Sigmoid colon (tissue), 7 donors: ENCODE measurements around the gene DUSP7. TPM values are rescaled to one million over a fixed set of nuclear protein-coding genes. Genes with fewer than 3 reads are reported as not detected.

Experiments used
- DNase-seq: peaks from one replicate; pipeline ENCODE4 v3.0.0-alpha.2; 2019
- H3K27ac ChIP-seq, 4 donors: fragments of 200-600 bp; sonication (generic); one replicate each; pipeline ENCODE4 v1.5.1; 2016 to 2019; ENCODE audit warnings: mild to moderate bottlenecking in 1 of 4
- H3K27me3 ChIP-seq, 3 donors: fragments of 200-600 bp; sonication (generic); one replicate each; pipeline ENCODE4 v1.5.1; 2019; ENCODE audit warnings: mild to moderate bottlenecking in 1 of 3
- H3K36me3 ChIP-seq, 4 donors: fragments of 200-600 bp; sonication (generic); one replicate each; pipeline ENCODE4 v1.5.1; 2016 to 2019
- H3K4me1 ChIP-seq, 4 donors: fragments of 200-600 bp; sonication (generic); one replicate each; pipeline ENCODE4 v1.5.1; 2017 to 2019
- H3K4me3 ChIP-seq, 4 donors: fragments of 200-600 bp; sonication (generic); one replicate each; pipeline ENCODE4 v1.5.1; 2017 to 2019; ENCODE audit warnings: mild to moderate bottlenecking in 2 of 4, moderate library complexity in 1 of 4
- H3K9me3 ChIP-seq, 4 donors: fragments of 200-600 bp in 3 of 4; sonication (generic) in 3 of 4; one replicate each; pipeline versions ENCODE4 v1.5.1 to v1.6.1; 2013 to 2019
- EP300 ChIP-seq, 4 donors: sonication (generic); formaldehyde crosslinking; IDR thresholded peaks; one replicate each; pipeline ENCODE4 v1.6.1; 2017; ENCODE audit warnings: antibody characterized with exemption in 4 of 4
- POLR2A ChIP-seq, 2 donors: fragments of 450-650 bp; IDR thresholded peaks; one replicate each; pipeline ENCODE4 v1.6.1; 2016; ENCODE audit warnings: antibody characterized with exemption in 2 of 2, mild to moderate bottlenecking in 2 of 2, moderate library complexity in 2 of 2
- POLR2AphosphoS5 ChIP-seq, 4 donors: sonication (generic); formaldehyde crosslinking; IDR thresholded peaks; one replicate each; pipeline ENCODE4 v1.6.1; 2017; ENCODE audit warnings: antibody characterized with exemption in 4 of 4
- WGBS, 2 donors: extraction: QIAGEN DNeasy Blood & Tissue Kit; methylation state at CpG; one replicate each; pipeline ENCODE4 v1.1.7; 2013; 5-methylcytosine and 5-hydroxymethylcytosine counted together
- intact Hi-C: fragments of 100-400 bp; cut with DNase I; formaldehyde crosslinking; loops from one replicate; pipeline ENCODE4 v1.15.1; 2023
- polyA plus RNA-seq, 3 donors: library from polyadenylated mRNA; stranded (reverse); fragments of 200-250 nt; gene quantifications; one replicate each; pipeline ENCODE4 v1.2.3, GENCODE V29; 2013
- total RNA-seq, 4 donors: library from RNA; depleted of rRNA; stranded (reverse); fragments of >200 nt; gene quantifications; one replicate each; pipeline ENCODE4 v1.1.0, GENCODE V29; 2016
- TF ChIP-seq, protein P1 (sequence below), 4 experiments: fragments of 450-650 bp in 3 of 4; fragments of 200-600 bp in 1 of 4; IDR thresholded peaks; one replicate each; pipeline ENCODE4 v1.5.1; 2016 to 2019; ENCODE audit warnings: antibody characterized with exemption in 4 of 4, mild to moderate bottlenecking in 3 of 4, moderate library complexity in 2 of 4
- donor health status: healthy with polysubstance abuse.
- donor health status: Bipolar disorder and iron deficiency.
- donor health status: healthy.

The DUSP7 gene
- total and polyA plus RNA-seq, 7 donors: 3.0 to 7.6 (median 6.8) TPM

DNA sequence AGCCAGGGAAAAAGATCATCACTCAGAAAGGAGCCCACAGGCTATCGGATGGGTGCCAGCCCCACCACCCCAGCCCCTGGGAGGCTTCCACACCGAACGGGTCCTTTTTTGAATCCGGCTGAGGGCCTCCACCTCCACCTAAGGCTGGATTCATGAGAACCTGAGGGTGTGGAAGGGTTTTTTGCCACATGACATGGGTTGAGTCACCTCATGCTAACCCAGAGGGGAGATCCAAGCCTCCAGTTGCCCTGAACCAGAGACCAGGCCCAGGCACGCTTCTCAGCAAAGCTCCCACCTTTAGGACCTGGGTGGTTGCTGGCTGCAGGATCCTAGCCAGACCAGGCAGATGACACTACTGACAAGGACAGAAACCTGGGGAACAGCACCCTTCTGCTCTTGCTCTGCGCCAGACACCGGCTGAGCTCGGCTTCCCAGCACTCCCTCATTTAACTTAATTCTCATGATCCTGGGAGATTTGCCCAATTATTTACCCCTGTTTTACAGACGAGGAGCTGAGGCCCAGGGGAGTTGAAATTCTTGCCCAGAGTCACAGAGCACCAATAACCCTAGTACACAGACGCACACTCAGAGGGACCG lies 25.6 kb downstream of the DUSP7 start:
- Histone ChIP-seq H3K27me3 (no peaks in the 10 kb centered on the region), H3K27ac (no peak overlapping the region), H3K36me3 (no peaks in the 10 kb centered on the region), H3K4me3 (no peak overlapping the region), H3K4me1 (no peaks in the 10 kb centered on the region), H3K9me3 (no peaks in the 10 kb centered on the region)
- TF ChIP-seq POLR2A (IDR thresholded peaks at IDR 0.05) (no peak), EP300 (IDR thresholded peaks at IDR 0.05) (no peak), POLR2AphosphoS5 (IDR thresholded peaks at IDR 0.05) (no peak)
- TF ChIP-seq, protein P1, sequence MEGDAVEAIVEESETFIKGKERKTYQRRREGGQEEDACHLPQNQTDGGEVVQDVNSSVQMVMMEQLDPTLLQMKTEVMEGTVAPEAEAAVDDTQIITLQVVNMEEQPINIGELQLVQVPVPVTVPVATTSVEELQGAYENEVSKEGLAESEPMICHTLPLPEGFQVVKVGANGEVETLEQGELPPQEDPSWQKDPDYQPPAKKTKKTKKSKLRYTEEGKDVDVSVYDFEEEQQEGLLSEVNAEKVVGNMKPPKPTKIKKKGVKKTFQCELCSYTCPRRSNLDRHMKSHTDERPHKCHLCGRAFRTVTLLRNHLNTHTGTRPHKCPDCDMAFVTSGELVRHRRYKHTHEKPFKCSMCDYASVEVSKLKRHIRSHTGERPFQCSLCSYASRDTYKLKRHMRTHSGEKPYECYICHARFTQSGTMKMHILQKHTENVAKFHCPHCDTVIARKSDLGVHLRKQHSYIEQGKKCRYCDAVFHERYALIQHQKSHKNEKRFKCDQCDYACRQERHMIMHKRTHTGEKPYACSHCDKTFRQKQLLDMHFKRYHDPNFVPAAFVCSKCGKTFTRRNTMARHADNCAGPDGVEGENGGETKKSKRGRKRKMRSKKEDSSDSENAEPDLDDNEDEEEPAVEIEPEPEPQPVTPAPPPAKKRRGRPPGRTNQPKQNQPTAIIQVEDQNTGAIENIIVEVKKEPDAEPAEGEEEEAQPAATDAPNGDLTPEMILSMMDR (IDR thresholded peaks at IDR 0.05): no peak
- no peak for DNase-seq
- WGBS, 2 donors: 89 to 94% methylated on average over 11 of the region's 11 CpGs
- intact Hi-C loops: no loop called here

DNA sequence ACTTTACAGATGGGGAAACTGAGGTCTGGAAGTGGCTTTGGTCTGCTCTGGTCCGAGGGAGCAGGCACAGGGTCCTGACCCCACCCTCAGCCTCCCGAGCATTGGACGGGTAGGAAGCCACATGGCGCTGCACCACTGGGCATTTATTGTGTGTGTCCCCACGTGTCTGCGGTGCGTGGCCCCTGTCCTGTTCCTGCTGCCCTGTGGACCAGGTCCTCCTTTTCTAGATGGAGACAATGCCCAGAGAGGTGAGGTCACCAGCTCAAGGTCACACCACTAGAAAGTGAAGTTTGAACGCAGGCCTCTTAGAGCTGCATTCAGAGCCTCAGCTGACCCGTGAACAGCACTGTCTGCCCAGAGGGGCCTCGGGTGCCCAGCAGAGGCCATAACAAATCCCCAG lies 26.8 kb downstream of the DUSP7 start:
- Histone ChIP-seq H3K36me3 (no peaks in the 10 kb centered on the region), H3K27me3 (no peaks in the 10 kb centered on the region), H3K4me1 (no peaks in the 10 kb centered on the region), H3K9me3 (no peaks in the 10 kb centered on the region), H3K4me3 (no peak overlapping the region), H3K27ac (no peak overlapping the region)
- intact Hi-C loops: no loop called here
- 91 to 92% methylated on average over 10 of the region's 10 CpGs for WGBS, 2 donors
- DNase-seq: no peak
- TF ChIP-seq EP300 (IDR thresholded peaks at IDR 0.05) (no peak), POLR2AphosphoS5 (IDR thresholded peaks at IDR 0.05) (no peak), POLR2A (IDR thresholded peaks at IDR 0.05) (no peak)
- TF ChIP-seq, protein P1 (IDR thresholded peaks at IDR 0.05): no peak

DNA sequence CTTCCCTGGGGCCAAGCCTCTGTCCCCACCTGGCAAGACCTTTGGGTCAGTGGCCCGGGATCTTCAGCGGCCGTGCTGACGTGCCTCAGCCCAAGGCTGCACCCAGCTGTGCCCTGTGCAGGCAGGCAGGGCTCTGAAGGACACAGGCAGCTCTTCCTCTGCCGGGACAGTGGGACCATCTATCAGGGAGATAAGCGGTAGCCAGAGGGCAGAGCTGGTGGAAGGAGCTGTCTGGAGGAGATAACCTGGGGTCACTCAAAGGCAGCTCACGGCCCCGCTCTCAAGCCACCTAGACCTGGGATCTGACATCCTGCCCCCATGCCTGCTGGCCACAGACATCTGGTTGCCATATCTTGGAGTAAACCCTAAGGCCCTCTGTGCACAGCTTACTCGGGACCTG lies 27.3 kb downstream of the DUSP7 start:
- no peaks in the 10 kb centered on the region for H3K36me3 ChIP-seq
- H3K4me3 ChIP-seq: no peak overlapping the region
- TF ChIP-seq POLR2AphosphoS5 (IDR thresholded peaks at IDR 0.05) (no peak), EP300 (IDR thresholded peaks at IDR 0.05) (no peak), POLR2A (IDR thresholded peaks at IDR 0.05) (no peak)
- TF ChIP-seq, protein P1 (IDR thresholded peaks at IDR 0.05): no peak
- H3K9me3 ChIP-seq: no peaks in the 10 kb centered on the region
- 86 to 89% methylated on average over 9 of the region's 9 CpGs for WGBS, 2 donors
- no peaks in the 10 kb centered on the region for H3K4me1 ChIP-seq
- intact Hi-C loops: no loop called here
- DNase-seq: no peak
- no peaks in the 10 kb centered on the region for H3K27me3 ChIP-seq
- no peak overlapping the region for H3K27ac ChIP-seq

DNA sequence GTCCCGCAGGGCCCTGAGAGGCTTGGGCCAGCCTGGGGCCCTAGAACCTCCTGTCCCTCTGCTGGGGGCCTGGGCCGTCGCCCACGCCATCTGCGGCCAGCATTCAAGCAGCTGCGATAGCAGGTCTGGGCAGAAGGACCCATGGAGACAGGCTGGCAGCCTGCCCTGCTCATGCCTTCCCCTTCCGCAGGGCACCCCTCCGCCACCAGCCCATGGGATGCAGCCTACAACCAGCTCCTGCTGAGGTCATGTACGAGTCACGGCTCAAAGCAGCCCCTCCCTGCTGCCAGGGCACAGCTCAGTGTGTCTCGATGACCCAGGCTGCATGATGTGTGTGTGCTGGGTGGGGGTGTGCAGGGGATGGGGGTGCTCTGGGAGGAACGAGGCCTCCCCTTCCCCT lies 27.8 kb downstream of the DUSP7 start:
- Histone ChIP-seq H3K27me3 (no peaks in the 10 kb centered on the region), H3K27ac (no peak overlapping the region), H3K36me3 (no peaks in the 10 kb centered on the region), H3K4me1 (peaks cover 0 to 3% (median under 1%) of the 10 kb centered on the region in 4 donors), H3K9me3 (no peaks in the 10 kb centered on the region), H3K4me3 (no peak overlapping the region)
- 86 to 87% methylated on average over 12 of the region's 12 CpGs for WGBS, 2 donors
- intact Hi-C loops: no loop called here
- no peak for TF ChIP-seq EP300 (IDR thresholded peaks at IDR 0.05)
- no peak for TF ChIP-seq POLR2AphosphoS5 (IDR thresholded peaks at IDR 0.05)
- TF ChIP-seq, protein P1 (IDR thresholded peaks at IDR 0.05): no peak
- TF ChIP-seq POLR2A (IDR thresholded peaks at IDR 0.05): no peak
- DNase-seq: no peak

DNA sequence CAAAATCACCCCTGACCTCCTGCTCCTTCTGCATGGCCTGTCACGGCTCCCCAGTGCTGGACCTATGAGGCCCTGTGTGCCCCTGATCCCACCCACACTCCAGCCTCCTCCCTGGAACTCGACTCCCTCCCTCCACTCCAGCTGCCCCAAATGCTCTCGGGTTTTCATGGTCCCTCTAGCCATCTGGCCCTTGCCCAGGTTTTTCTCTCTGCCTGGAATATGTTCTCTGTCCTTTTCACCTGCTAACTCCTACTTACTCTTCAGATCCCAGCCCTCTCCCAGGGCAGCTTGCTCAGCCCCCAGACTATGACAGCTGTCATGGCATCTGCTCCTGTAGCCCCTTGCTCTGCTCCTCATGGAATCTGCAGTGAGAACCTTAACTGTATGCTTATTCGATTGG lies 30.3 kb downstream of the DUSP7 start:
- intact Hi-C loops: no loop called here
- 75 to 76% methylated on average over 4 of the region's 4 CpGs for WGBS, 2 donors
- H3K4me1 ChIP-seq: peaks cover 0 to 19% (median 18%) of the 10 kb centered on the region in 4 donors
- H3K27ac ChIP-seq: no peak overlapping the region
- TF ChIP-seq EP300 (IDR thresholded peaks at IDR 0.05): no peak
- TF ChIP-seq POLR2AphosphoS5 (IDR thresholded peaks at IDR 0.05): no peak
- TF ChIP-seq, protein P1 (IDR thresholded peaks at IDR 0.05): no peak
- TF ChIP-seq POLR2A (IDR thresholded peaks at IDR 0.05): no peak
- no peaks in the 10 kb centered on the region for H3K9me3 ChIP-seq
- no peaks in the 10 kb centered on the region for H3K36me3 ChIP-seq
- no peak for DNase-seq
- H3K4me3 ChIP-seq: no peak overlapping the region
- H3K27me3 ChIP-seq: no peaks in the 10 kb centered on the region
